ENCODE measurements around the gene THEMIS.

The THEMIS gene

DNA sequence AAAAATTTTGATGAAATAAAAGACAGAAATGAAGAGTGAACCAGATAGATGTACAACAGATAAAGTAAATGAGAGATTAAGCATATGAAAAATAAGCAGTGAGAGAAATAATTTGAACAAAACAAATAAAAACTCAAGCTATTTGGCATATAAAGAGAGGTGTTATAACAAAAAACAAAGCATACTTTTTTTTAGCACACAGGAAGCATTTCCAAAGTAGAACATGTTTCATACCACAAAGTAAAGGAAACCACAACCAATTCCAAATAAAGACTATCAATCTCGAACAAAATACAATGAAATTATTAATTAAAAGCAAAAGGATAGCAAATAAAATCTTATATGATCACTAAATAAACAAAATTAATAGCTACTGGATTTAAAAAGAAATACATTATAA lies 6.8 kb downstream of the THEMIS start:
- Histone ChIP-seq H3K27ac (ENCODE audit: low read length) (no peak overlapping the region), H3K36me3 (replicated peaks; ENCODE audit: insufficient read depth, low read length) (no peaks in the 10 kb centered on the region), H3K4me2 (ENCODE audit: low read depth, low read length) (peak overlapping the region; percentile 61), H3K4me3 (ENCODE audit: low read length) (no peak overlapping the region), H3K9me3 (replicated peaks; ENCODE audit: insufficient read depth, low read length) (no peaks in the 10 kb centered on the region), H3K79me2 (ENCODE audit: low read length) (no peaks in the 10 kb centered on the region), H3K9ac (ENCODE audit: low read length) (no peak overlapping the region), H3K27me3 (replicated peaks; ENCODE audit: insufficient read depth, low read length) (no peaks in the 10 kb centered on the region), H3F3A (ENCODE audit: insufficient read depth, low read length) (no peaks in the 10 kb centered on the region; the same call in 1 of the 2 replicates), H3K4me1 (ENCODE audit: low read length) (peaks cover 15% of the 10 kb centered on the region), H2AFZ (ENCODE audit: low read length) (peak overlapping the region; percentile 14; the same call in 1 of the 2 replicates), H3K9me2 (replicated peaks; ENCODE audit: insufficient read depth, low read length) (no peaks in the 10 kb centered on the region), H4K20me1 (ENCODE audit: insufficient read depth, low read length) (no peaks in the 10 kb centered on the region)
- DNase-seq = no peak
- TF ChIP-seq EZH2 (optimal IDR thresholded peaks at IDR 0.05; ENCODE audit: low read depth, low read length) (no peak), EZH2phosphoT487 (IDR thresholded peaks at IDR 0.05; ENCODE audit: low read length) (no peak)
- TF ChIP-seq, protein P1, sequence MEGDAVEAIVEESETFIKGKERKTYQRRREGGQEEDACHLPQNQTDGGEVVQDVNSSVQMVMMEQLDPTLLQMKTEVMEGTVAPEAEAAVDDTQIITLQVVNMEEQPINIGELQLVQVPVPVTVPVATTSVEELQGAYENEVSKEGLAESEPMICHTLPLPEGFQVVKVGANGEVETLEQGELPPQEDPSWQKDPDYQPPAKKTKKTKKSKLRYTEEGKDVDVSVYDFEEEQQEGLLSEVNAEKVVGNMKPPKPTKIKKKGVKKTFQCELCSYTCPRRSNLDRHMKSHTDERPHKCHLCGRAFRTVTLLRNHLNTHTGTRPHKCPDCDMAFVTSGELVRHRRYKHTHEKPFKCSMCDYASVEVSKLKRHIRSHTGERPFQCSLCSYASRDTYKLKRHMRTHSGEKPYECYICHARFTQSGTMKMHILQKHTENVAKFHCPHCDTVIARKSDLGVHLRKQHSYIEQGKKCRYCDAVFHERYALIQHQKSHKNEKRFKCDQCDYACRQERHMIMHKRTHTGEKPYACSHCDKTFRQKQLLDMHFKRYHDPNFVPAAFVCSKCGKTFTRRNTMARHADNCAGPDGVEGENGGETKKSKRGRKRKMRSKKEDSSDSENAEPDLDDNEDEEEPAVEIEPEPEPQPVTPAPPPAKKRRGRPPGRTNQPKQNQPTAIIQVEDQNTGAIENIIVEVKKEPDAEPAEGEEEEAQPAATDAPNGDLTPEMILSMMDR (IDR thresholded peaks at IDR 0.05; ENCODE audit: low read length) = no peak

DNA sequence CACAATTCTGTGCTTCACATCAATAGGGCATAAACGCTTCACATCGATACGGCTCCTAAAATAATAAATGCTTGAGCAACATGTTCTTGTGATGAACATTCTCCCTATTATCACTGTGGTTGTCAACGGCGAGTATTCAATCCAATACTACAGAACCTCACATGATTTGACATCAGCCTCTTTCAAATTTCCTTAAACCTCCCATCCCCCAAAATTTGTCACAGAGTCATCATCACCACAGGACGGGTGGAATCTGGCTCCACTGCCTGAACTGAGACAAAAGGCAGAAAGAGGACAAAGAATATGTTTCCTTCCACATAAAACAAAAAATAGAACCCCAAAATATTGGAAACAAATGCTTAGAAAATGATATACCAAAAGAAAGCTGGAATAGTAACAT lies 7.3 kb downstream of the THEMIS start:
- no peak for DNase-seq
- H3K36me3 ChIP-seq (replicated peaks; ENCODE audit: insufficient read depth, low read length) = no peaks in the 10 kb centered on the region
- peaks cover 15% of the 10 kb centered on the region for H3K4me1 ChIP-seq (ENCODE audit: low read length)
- H2AFZ ChIP-seq (ENCODE audit: low read length) = peak overlapping the region; percentile 14; the same call in 1 of the 2 replicates
- H3K4me2 ChIP-seq (ENCODE audit: low read depth, low read length) = peak overlapping the region; percentile 61; the same call in 1 of the 2 replicates
- no peaks in the 10 kb centered on the region for H3K79me2 ChIP-seq (ENCODE audit: low read length)
- no peak overlapping the region for H3K4me3 ChIP-seq (ENCODE audit: low read length)
- H3K9ac ChIP-seq (ENCODE audit: low read length) = no peak overlapping the region
- H3K9me2 ChIP-seq (replicated peaks; ENCODE audit: insufficient read depth, low read length) = no peaks in the 10 kb centered on the region
- H4K20me1 ChIP-seq (ENCODE audit: insufficient read depth, low read length) = no peaks in the 10 kb centered on the region
- no peak overlapping the region for H3K27ac ChIP-seq (ENCODE audit: low read length)
- H3K9me3 ChIP-seq (replicated peaks; ENCODE audit: insufficient read depth, low read length) = no peaks in the 10 kb centered on the region
- no peaks in the 10 kb centered on the region; the same call in 1 of the 2 replicates for H3F3A ChIP-seq (ENCODE audit: insufficient read depth, low read length)
- no peaks in the 10 kb centered on the region for H3K27me3 ChIP-seq (replicated peaks; ENCODE audit: insufficient read depth, low read length)
- TF ChIP-seq, protein P1 (IDR thresholded peaks at IDR 0.05; ENCODE audit: low read length) = no peak
- TF ChIP-seq EZH2phosphoT487 (IDR thresholded peaks at IDR 0.05; ENCODE audit: low read length) (no peak), EZH2 (optimal IDR thresholded peaks at IDR 0.05; ENCODE audit: low read depth, low read length) (no peak)

DNA sequence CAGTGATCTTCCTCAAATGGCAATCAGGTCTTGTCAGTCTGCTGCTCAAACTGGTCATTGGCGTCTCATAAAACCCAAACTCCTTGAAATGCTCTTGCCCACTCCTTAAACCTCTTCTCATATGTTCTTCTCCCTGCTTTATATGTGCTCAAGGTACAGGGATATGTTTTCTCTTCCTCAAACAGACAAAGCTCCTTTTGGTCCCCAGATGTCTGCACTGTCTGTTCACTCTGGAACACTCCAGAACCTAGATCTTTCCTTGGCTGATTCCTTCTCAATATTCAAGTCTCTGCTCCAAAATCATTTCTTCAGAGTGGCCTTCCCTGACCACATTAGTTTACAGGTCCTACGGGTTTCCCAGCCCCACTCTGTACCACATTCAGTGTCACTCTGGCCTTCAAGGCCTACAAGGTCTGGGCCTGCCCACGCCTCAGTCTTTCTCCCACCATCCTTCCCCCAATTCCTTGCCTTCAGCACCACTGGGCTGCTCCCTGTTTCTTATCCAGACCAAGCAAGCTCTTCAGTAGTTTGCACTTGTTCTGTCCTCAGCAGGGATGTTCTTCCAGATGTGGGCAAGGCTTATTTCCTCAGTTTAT lies 9.0 kb downstream of the THEMIS start:
- Histone ChIP-seq H3K9ac (ENCODE audit: low read length) (no peak overlapping the region), H3F3A (ENCODE audit: insufficient read depth, low read length) (no peaks in the 10 kb centered on the region; the same call in 1 of the 2 replicates), H3K4me1 (ENCODE audit: low read length) (peaks cover 15% of the 10 kb centered on the region), H3K27me3 (replicated peaks; ENCODE audit: insufficient read depth, low read length) (no peaks in the 10 kb centered on the region), H3K36me3 (replicated peaks; ENCODE audit: insufficient read depth, low read length) (no peaks in the 10 kb centered on the region), H4K20me1 (ENCODE audit: insufficient read depth, low read length) (no peaks in the 10 kb centered on the region), H3K4me3 (ENCODE audit: low read length) (no peak overlapping the region), H2AFZ (ENCODE audit: low read length) (no peak overlapping the region), H3K9me2 (replicated peaks; ENCODE audit: insufficient read depth, low read length) (no peaks in the 10 kb centered on the region), H3K27ac (ENCODE audit: low read length) (no peak overlapping the region), H3K4me2 (ENCODE audit: low read depth, low read length) (no peak overlapping the region), H3K79me2 (ENCODE audit: low read length) (no peaks in the 10 kb centered on the region), H3K9me3 (replicated peaks; ENCODE audit: insufficient read depth, low read length) (no peaks in the 10 kb centered on the region)
- TF ChIP-seq EZH2phosphoT487 (IDR thresholded peaks at IDR 0.05; ENCODE audit: low read length) (no peak), EZH2 (optimal IDR thresholded peaks at IDR 0.05; ENCODE audit: low read depth, low read length) (no peak)
- TF ChIP-seq, protein P1 (IDR thresholded peaks at IDR 0.05; ENCODE audit: low read length) = no peak
- DNase-seq = no peak

Data from MM.1S (cell line).